GM19468 (cell line): ENCODE data around the gene CFAP298.
A peak's percentile ranks its signal among the peaks of the same experiment; 100 is the strongest.
"Not testable (repeated sequence)": the region's sequence is repeated elsewhere in the genome, so short reads cannot be mapped to it uniquely, and the experiment has no call there.

ENCODE experiments used
- ATAC-seq: cut with Tn5 transposase; IDR thresholded peaks from one replicate; pipeline ENCODE4 v1.9.1; 2021; ENCODE audit warnings: mild to moderate bottlenecking, moderate library complexity, moderate number of reproducible peaks; ENCODE audit not compliant: unreplicated experiment; ENCODE audit errors: extremely low read depth

The CFAP298 gene

GRCh38 chr21:32612075-32612998 lies at the start of gene CFAP298:
TSS of gene CFAP298 (minus strand) at chr21:32612377. CDS start at chr21:32612243, 134 bp downstream.
- peak; percentile 86 for ATAC-seq

- not testable (repeated sequence) for ATAC-seq
These were observed 49.0 kb upstream of the CFAP298 start for GRCh38 chr21:32661026-32661782.

- ATAC-seq = no peak
These were observed 46.3 kb upstream of the CFAP298 start for GRCh38 chr21:32658524-32658923.

GRCh38 chr21:32653326-32653901 lies 41.2 kb upstream of the CFAP298 start:
- ATAC-seq = no peak

- no peak for ATAC-seq
These were observed 36.0 kb upstream of the CFAP298 start for GRCh38 chr21:32648165-32648564.

GRCh38 chr21:32645261-32646182 lies 33.3 kb upstream of the CFAP298 start:
- no peak for ATAC-seq

- no peak for ATAC-seq
These were observed 29.8 kb upstream of the CFAP298 start for GRCh38 chr21:32641710-32642698.

GRCh38 chr21:32626621-32627196 lies 14.5 kb upstream of the CFAP298 start:
- no peak for ATAC-seq

GRCh38 chr21:32618218-32618617 lies 6.0 kb upstream of the CFAP298 start:
- ATAC-seq = not testable (repeated sequence)

GRCh38 chr21:32613436-32614043 lies 1.4 kb upstream of the CFAP298 start:
- ATAC-seq = no peak

GRCh38 chr21:32612999-32613337 lies 791 bp upstream of the CFAP298 start:
- no peak for ATAC-seq

GRCh38 chr21:32611471-32611997 lies 643 bp downstream of the CFAP298 start:
- no peak for ATAC-seq

- ATAC-seq = not testable (repeated sequence)
These were observed 1.2 kb downstream of the CFAP298 start for GRCh38 chr21:32610940-32611339.

- no peak for ATAC-seq
These were observed 3.3 kb downstream of the CFAP298 start for GRCh38 chr21:32608851-32609250.

- ATAC-seq = no peak
These were observed 6.7 kb downstream of the CFAP298 start for GRCh38 chr21:32605469-32605868.

- no peak for ATAC-seq
These were observed 7.7 kb downstream of the CFAP298 start for GRCh38 chr21:32604464-32604863.

GRCh38 chr21:32603131-32603530 lies 9.0 kb downstream of the CFAP298 start:
- ATAC-seq = no peak

GRCh38 chr21:32602099-32602498 lies 10.1 kb downstream of the CFAP298 start:
- no peak for ATAC-seq
